GM18517 (cell line): ENCODE measurements around the gene RIOK2.
A peak's percentile ranks its signal among the peaks of the same experiment; 100 is the strongest.
"Not testable (repeated sequence)": the region's sequence is repeated elsewhere in the genome, so short reads cannot be mapped to it uniquely, and the experiment has no call there.

Experiments used
- ATAC-seq: cut with Tn5 transposase; IDR thresholded peaks from one replicate; pipeline ENCODE4 v1.9.1; 2021; ENCODE audit warnings: mild to moderate bottlenecking, moderate library complexity; ENCODE audit not compliant: unreplicated experiment

RIOK2 gene

DNA sequence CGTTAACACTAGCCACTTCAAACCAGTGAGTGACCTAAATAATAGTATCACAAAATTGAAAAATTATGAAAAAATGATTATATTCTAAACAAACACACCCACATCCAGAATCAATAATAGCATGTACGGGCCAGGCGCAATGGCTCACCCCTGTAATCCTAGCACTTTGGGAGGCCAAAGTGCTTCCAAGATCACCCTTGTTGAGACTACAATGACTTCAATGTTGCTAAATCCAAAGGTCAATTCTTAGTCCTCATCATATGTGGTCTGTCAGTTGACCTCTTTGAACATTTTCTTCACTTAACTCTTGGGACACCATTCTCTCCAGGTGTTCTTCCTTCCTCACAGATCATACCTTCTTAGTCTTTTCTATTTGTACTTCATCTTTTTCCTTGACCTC is 11.3 kb downstream of the RIOK2 start:
- no peak for ATAC-seq

DNA sequence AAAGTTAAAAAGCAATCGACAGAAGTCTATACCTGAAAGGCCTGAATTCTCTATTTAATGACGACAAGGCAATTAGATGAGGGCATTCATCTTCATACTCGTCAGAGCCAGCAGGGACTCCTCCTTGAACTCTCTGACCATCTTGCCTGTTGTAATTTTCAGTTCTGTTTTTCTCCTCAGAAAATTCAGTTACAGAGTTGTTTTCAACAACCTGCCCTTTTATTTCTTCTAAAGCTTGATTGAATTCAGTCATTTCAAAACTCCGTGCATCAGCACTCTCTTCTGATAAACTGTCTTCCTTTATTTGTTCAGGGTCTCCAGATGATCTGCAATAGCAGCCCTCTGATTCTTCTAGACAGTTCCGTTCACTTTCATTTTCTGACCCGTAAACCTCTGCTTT is 15.6 kb downstream of the RIOK2 start:
- peak; percentile 59 for ATAC-seq

DNA sequence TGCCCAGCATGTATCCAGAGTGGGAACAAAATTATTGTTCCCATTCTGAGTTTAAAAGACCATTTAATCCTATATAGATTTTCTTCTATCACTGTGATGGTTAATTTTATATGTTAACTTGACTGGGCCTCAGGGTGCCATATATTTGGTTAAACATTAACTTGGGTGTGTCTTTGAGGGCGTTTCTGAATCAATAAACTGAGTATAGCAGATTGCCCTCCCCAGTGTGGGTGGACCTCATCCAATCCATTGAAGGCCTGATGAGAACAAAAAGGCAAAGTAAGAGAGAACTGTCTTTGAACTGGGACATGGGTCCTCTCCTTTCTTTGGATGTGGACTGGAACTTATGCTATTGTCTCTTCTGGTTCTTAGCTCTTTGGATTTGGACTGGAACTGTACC is 17.3 kb downstream of the RIOK2 start:
- no peak for ATAC-seq

DNA sequence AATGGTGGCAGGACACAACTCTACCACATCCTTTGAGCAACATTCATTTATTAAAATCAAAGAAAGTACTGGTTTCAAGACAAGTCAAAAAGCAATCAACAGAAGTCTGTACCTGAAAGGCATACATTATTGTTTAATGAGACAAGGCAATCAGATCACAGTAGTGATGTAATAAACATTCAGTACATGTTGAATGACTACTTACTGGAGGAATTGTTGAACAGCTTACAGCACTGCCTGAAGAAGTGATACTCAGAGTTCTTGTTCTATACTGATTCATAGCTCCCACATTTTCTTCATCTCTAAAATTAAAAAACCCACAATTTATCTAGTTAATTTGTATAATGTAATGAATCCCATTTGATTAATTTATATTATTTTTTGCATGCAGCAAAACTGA is 18.2 kb downstream of the RIOK2 start:
- no peak for ATAC-seq

DNA sequence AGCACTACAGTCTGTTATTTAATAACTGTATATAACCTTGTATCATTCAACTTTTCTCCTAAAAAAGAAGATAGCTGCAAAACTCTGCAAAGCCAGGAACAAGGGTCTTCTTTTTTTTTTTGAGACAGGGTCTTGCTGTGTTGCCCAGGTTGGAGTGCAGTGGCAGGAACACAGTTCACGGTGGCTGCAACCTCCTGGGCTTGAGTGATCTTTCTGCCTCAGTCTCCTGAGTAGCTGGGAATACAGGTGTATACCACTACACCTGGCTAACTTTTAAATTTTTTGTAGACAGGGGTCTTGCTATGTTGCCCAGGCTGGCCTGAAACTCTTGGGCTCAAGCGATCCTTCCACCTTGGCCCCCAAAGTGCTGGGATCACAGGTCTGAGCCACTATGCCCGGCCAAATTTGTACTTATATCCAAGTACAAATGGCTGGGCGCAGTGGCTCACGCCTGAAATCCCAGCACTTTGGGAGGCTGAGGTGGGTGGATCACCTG is 19.2 kb downstream of the RIOK2 start:
- ATAC-seq = no peak

DNA sequence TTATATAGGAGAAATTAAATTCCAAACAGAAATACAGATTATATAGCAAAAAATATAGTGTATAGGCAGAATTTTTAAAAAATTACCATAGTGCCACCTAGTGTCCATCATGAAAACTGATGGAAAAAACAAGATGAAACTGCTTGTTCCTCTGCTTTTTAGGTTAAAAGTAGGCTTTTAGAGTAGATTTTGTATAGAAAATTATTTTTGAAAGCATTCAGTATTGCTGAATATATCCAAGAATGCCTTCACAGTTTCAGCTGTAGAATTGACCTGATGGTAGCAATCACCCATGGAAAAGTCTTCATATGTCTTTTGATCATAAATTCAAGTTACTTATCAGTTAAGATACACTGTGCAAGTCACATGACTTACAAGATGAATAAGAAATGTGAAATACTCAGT is 19.7 kb downstream of the RIOK2 start:
- ATAC-seq = no peak

DNA sequence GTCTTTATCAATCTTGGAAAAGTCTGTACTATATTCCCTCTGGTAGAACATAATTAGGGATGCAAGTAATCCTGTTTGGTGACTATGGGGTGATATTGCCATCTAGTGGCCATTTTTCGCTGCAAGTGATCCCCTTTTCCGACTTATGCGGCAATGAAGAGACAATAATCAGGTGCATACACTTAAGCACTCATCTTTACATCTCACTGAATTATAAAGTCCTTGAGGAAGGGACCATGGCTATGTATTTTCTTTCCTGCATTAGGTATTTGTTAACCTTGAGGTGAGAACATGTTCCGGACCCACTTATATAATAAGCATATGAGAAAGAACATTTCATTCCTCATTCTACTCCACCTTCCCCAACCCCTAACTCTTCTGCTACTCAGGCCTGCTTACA is 21.0 kb downstream of the RIOK2 start:
- peak; percentile 48 for ATAC-seq

DNA sequence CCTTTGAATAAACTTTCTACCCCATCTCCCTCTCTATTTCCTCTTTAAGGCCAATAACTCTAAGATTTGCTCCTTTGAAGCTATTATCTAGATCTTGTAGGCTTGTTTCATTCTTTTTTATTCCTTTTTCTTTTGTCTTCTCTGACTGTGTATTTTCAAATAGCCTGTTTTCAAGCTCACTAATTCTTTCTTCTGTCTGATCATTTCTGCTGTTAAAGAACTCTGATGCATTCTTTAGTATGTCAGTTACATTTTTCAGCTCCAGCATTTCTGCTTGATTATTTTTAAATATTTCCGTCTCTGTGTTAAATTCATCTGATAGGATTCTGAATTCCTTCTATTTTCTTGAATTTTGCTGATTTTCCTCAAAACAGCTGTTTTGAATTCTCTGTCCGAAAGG is 25.4 kb downstream of the RIOK2 start:
- ATAC-seq = no peak

DNA sequence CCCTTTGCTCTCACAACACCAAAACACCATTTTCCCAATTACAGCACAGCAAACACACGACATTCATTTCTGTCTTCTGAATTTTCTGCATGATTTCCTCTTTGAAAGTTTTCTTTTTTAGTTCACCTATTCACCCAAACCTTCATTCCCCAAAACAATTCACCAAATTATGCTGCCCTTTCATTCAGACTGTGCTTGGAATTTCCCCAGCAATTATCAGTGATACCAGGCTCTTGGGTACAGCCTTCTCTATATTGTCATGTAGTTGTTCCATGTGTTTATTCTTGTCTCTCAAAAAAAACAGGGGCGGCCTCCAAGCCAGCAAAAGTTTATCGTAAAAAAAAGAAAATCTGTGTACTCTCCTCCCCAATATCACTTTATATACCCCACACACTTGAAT is 31.7 kb downstream of the RIOK2 start:
- no peak for ATAC-seq

DNA sequence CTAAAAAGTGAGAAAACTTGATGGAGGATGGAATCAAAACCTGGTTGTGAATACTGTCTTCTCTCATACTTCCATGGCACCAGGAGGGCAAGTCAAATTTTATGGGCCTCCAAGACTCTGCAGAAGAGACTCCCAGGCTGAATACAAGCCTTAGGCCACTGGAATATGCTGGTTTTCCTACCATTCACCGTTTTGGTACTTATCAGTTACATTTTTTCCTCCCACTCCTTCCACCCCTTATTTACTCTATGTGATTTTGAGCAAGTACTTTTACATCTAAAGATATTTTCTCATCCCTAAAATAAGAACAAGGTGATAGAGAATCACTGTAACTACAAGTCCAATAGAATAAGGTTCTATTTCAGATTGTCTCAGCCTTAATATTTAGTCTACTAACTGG is 32.6 kb downstream of the RIOK2 start:
- ATAC-seq = no peak

DNA sequence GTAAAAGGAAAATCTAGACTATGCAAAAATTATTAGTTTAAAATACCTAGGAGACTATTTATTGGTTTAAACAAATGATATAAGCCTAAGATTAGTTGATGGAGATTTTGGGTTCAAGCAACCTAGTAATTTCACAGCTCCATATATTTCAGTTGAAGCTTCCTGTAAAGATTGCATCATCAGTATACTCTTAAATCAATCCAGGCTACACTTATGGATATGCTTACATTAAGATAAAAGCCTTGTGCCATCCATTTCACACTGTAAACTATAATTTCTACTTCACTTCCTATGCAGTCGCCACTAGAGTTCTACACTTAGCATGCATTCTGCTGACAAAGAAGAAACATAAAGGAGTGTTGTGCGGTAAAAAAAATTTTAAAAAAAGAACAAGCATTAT is 33.3 kb downstream of the RIOK2 start:
- no peak for ATAC-seq

DNA sequence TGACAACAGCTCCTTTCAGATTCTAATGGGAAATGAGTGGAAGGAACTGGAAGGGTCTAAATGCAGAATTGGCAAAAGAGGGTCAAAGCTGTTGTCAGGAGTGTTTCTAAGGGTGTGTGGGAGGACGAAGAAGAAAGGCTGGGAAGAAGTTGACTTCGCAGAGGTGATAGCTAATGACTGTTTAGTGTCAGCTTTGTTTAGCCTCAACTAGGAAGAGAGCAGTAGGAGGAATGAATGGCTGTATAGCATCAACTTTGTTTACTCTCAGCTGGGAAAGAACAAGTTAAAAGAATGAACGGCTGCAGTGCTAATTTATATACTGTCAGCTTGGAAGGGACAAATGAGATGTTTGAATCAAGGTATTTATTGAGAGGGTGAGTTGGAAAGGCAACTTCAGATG is 34.8 kb downstream of the RIOK2 start:
- ATAC-seq = no peak

DNA sequence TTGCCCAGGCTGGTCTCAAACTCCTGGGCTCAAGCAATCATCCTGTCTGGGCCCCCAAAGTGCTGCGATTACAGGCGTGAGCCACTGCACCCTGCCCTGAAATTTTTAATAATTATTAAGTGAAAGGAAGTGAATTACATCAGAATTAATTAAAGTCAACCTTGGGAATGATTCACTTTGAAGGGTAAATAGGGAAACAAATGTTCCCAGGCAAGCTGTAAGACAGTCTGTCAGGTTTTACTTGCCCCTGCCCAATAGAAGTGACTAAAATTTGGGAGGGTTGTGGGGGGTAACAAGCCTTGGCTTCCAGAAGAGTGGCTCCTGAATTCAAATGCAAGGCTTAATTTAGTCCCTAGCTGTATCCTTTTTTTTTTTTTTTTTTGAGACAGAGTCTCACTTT is 39.3 kb downstream of the RIOK2 start:
- no peak for ATAC-seq

DNA sequence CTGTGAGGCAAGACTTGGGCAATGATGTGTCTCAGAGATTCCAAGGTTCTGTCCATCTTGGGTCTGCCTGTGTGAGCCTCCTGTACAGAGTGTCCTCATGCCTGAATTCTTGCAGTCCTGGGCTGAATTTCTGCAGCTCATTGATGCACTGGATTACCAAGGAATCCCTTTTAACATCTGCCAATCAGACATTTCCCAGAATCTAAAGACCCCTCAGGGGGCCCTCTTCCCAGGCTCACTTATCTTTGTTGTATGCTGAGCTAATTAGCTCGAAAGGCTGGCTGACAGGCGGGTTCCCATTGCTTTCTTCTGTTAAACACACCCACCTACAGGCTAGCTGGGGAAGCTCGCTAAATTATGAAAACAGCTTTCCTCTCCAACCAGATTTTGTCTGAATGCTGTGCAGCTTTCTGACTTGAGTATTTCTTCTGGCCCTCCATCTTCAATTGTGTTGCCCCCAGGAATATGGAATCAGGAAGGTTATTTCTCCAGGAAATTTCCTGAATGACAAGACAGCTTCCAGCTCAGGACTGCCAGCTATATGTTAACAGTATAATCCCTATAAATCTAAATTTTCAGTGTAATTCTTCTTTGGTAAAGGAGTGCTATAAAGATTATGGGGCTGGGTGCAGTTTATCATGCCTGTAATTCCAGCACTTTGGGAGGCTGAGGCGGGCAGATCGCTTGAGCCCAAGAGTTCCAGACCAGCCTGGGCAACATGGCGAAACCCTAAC is 40.4 kb downstream of the RIOK2 start, which contains the start of gene LIX1:
TSS of gene LIX1 (minus strand) at position 91 of the 734 bp plus-strand sequence. CDS start at position 56, 35 bp downstream.
- peak; percentile 86 for ATAC-seq

DNA sequence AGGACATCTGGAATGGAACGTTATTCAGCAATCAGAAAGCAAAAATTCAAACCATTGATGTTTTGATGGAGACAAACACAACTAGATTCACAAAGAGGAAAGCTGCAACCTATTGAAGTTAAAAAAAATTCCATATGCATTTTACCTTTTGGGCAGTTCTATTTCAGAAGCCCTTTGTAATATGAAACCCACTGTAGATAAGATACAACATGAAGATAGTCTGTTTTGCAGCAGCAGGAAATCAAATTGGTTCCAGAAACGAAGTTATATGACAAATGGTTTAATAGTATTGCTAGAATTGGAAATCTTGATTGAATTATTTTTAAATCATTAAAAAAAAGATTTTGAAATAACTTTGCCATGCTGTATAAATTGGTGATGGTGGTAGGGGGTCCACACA is 41.5 kb downstream of the RIOK2 start:
- ATAC-seq = no peak

DNA sequence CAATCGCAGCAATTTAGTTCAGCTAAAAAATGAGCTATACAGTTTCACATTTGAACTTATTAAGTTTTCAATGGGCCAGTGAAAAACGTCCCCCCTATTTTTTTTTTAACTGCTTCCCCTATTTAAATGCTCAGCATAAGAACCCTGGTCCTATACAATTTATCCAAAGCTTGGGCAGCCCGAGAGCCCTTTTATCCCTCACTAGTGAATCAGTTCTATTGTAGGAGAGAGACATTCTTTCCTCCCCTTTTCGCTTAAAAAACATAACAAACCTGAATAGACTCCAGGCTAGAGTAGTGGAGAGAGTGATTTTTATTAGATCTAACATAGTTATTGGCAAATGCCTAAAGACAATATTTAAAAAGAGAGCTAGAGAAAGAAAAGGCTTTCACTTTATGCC is 42.0 kb downstream of the RIOK2 start:
- ATAC-seq = no peak

DNA sequence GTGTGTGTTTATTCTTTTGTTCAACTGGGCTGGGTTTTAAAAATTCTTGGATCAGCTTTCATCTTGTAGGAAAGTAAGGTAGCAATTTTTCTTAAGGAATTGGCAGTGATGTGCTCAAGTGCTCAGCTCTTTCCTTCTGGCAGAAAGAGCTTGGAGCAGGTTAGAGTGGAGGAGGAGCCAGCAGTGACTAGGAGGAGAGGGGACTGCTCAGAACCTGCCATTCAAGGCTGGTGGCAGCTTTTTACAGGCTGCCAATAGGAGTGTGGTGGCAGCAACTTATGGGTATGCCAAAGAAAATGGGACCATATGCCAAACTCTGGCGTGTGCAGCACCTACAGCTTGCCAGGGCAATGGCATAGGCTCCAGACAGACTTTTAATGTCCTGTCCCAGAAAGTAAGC is 42.8 kb downstream of the RIOK2 start:
- not testable (repeated sequence) for ATAC-seq

DNA sequence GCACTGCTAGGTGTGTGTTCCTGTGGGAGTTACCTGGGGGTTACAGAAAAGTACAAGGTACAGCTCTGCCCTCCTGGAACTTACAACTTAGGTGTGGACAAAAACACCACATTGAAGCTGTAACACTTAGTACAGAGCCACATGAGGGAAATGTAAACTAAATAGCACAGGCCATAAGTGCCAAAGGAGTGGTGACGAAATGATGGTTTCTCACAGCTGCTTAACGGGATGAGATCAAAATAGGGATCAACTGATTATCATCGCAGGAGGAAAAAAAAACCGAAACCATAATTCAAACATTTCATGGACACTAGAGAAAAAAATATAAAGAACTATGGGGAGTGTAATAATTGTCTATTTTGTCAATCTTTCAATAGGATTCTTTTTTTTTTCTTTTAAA is 46.6 kb downstream of the RIOK2 start:
- ATAC-seq = no peak

DNA sequence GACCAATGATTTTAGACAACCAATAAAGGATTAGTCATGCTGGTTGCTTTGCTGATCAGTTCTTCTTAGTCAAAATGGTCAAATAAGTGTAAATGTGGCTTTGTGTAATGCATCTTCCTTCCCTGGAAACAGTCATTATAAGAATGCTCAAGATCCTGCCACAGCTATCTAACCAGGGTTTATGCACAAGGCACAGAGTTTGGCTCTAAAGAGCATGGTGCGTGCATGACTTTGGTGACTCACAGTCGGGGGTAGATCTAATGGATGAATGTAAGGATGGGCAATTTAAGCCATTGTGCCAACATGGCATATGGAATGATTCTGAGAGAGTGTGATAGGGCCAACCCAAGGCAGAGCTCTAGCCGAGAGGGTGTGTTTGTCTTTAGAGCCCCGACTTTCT is 47.2 kb downstream of the RIOK2 start:
- no peak for ATAC-seq

DNA sequence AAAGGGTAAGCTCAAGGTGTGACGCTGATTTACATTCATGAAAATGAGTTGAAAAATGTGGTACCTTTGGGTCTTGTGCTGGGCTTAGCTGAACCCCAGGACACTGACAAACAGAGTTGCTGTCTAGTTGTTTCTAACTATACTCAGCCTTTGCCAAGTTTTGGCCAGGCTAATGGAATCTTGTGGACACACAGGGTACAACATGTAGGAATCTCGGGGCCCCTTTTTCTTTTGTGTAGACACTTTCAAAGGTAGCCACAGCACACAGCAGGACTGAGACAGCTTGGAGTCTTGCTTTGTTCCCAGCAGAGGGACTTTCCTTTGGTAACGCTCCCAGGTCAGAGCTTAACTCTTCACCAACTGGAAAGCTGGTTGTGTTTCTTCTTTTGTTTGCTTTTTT is 48.4 kb downstream of the RIOK2 start:
- ATAC-seq = no peak

DNA sequence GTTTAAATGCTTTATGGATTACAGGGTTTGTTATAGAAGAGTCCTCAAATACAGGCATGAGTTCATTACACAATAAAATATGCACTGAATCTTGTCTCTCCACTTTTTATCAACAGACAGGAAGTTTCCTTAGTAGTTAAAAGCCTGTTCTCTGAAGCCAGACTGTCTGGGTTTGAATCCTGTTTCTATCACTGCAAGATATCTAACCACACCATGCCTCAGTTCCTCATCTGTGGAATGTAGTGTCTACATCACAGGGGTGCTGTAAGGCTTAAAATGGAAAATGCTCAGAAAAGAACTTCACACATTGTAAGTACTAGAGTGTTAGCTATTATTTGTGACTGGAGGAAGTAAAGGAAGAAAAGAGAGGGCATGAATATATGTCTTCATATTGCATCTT is 49.9 kb downstream of the RIOK2 start:
- ATAC-seq = no peak

DNA sequence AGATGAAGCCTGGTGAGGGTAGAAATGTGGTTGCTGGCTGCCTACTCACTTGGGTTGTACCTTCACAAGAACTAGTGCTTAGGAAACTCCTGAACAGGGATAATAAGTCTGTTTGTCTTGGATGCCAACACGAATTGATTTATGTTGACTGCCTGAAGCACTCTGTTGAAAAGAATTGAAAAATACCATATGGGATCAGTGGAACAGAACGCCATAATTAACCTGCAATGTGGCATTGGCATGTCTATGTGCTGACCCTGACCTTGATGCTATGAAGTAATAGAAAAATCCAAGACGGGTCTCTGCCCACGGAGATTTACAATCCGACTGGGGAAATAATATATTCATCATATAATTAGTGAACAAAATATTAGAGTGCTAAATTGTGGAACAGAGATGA is 51.1 kb downstream of the RIOK2 start:
- no peak for ATAC-seq

DNA sequence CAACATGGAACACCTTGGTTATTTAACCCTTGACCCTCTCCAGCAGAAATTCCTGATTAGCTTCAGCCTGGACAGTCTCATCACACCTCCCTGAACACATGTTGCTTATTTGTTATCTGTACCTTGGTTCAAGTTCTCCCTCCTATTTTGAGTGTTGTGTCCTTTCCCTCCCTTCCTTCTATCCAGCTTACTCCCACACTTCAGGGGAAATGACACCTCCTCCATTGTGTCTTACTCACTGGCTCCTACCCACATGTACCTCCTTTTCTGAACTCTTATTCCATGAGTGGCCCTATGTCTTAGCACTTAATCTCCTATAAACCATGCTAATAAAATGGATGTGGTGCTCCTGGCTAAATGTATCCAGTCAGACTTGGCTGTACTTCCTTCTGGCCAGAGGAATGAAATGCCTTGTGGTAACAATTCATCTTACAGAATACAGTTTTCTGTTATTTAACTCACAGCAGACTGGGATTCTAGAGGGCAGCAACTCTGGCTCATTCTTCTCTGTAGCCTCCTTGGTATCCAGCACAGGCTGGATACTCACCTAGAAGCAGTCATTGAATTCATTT is 51.8 kb downstream of the RIOK2 start:
- no peak for ATAC-seq
